Cardiac fibroblast (primary cell): ENCODE measurements around the gene CORIN.

ENCODE experiments used
- DNase-seq, 2 donors: peaks; one replicate each; pipeline versions ENCODE4 v3.0.0 to v3.0.0-alpha.2; 2010; ENCODE audit warnings: low read depth in 2 of 2
- H3K4me3 ChIP-seq, 2 donors: replicated peaks in 1 of 2; 1 replicate in 1 of 2; 2 replicates in 1 of 2; pipeline ENCODE4 v1.5.1; 2011; ENCODE audit warnings: low read depth in 2 of 2, low read length in 2 of 2, mild to moderate bottlenecking in 2 of 2, moderate library complexity in 1 of 2
- CTCF ChIP-seq: IDR thresholded peaks from one replicate; pipeline ENCODE4 v1.5.1; 2011; ENCODE audit warnings: low read depth, mild to moderate bottlenecking, low read length, inconsistent platforms

The CORIN gene

GRCh38 chr4:47690611-47691010, 147.3 kb downstream of the CORIN start:
- no peak overlapping the region for H3K4me3 ChIP-seq
- TF ChIP-seq CTCF, result no peak
- no peak for DNase-seq

GRCh38 chr4:47686294-47686872, 151.5 kb downstream of the CORIN start:
- TF ChIP-seq CTCF, result peak; percentile 61
- no peak overlapping the region for H3K4me3 ChIP-seq
- DNase-seq, result peak; percentile 50 to 63

DNA sequence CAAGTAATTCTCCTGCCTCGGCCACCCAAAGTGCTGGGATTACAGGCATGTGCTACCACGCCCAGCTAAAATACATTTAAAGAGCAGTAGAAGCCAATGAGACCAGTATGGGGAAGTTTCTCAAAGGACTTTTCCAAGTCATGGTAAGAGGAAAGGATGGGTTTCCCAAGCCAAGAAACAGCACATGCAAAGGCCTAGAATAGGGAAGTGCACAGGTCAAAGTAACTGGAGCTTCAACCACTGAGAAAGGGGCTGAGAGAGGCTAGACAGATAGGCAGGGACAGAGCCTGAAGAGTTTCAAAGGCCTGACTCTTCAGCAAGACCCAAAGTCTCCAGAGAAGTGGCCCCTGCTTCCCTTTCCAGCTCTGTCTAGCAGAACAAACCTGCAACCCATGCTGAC, 162.1 kb downstream of the CORIN start:
- DNase-seq, result no peak
- TF ChIP-seq CTCF, result no peak
- no peak overlapping the region for H3K4me3 ChIP-seq

GRCh38 chr4:47674144-47674543, 163.7 kb downstream of the CORIN start:
- no peak overlapping the region for H3K4me3 ChIP-seq
- no peak for DNase-seq
- TF ChIP-seq CTCF, result no peak

GRCh38 chr4:47672696-47673095, 165.2 kb downstream of the CORIN start:
- no peak for TF ChIP-seq CTCF
- no peak for DNase-seq
- no peak overlapping the region for H3K4me3 ChIP-seq

- no peak overlapping the region for H3K4me3 ChIP-seq
- TF ChIP-seq CTCF, result no peak
- DNase-seq, result peak in 1 of 2 donors; percentile 26
Measured at GRCh38 chr4:47669946-47670345, 167.9 kb downstream of the CORIN start.

- no peak overlapping the region for H3K4me3 ChIP-seq
- peak; percentile 59 for TF ChIP-seq CTCF
- DNase-seq, result peak; percentile 61 to 79
Measured at GRCh38 chr4:47668810-47669408, 169.0 kb downstream of the CORIN start.
